GM12878 (cell line): ENCODE results near the gene EDARADD. TPM values are rescaled to one million over a fixed set of nuclear protein-coding genes. Genes with fewer than 3 reads are reported as not detected.

Source experiments
- ATAC-seq: fragments of 200-7000 bp; cut with Tn5 transposase; 3 replicates; pipeline ENCODE4 v1.9.1; 2020; ENCODE audit warnings: mild to moderate bottlenecking, moderate library complexity
- BruUV-seq: library from RNA; stranded (reverse); fragments of 400-500 nt; replicated peaks from 2 replicates; lab custom pipeline; 2021; lab: Mats Ljungman, UMichigan
- CTCF ChIA-PET: fragments of 300-600 bp; sonication (Branson Sonifier 250); formaldehyde crosslinking; extraction: SDS; loops from one replicate; lab custom pipeline; 2021; ENCODE audit warnings: inconsistent platforms; lab: Yijun Ruan, JAX
- POLR2A ChIA-PET: fragments of 350-600 bp; formaldehyde crosslinking; extraction: SDS; loops from one replicate; lab custom pipeline; 2021; ENCODE audit warnings: inconsistent platforms; lab: Charles Lee
- RAD21 ChIA-PET: fragments of 300-600 bp; sonication (Branson Sonifier 250); formaldehyde crosslinking; loops from one replicate; lab custom pipeline; 2023; ENCODE audit warnings: antibody characterized with exemption; ENCODE audit not compliant: unreplicated experiment; lab: Charles Lee
- SMC1A ChIA-PET: fragments of 300-600 bp; sonication (Branson Sonifier 250); formaldehyde crosslinking; loops from one replicate; lab custom pipeline; 2023; ENCODE audit not compliant: unreplicated experiment, uncharacterized antibody; lab: Charles Lee
- DNase-seq: peaks from one replicate; pipeline ENCODE4 v3.0.0-alpha.2; 2011; ENCODE audit warnings: low read depth, low spot score
- FAIRE-seq: peaks from 3 replicates; lab custom pipeline; 2011; peaks lifted over from hg19 to GRCh38; lab: Jason Lieb, UNC
- H2AFZ ChIP-seq: 2 replicates; pipeline ENCODE4 v1.6.0; 2011; ENCODE audit warnings: low read depth, low read length, control low read depth; ENCODE audit not compliant: control insufficient read depth
- H3K27ac ChIP-seq: 2 replicates; pipeline ENCODE4 v1.5.1; 2011; ENCODE audit warnings: control low read depth; ENCODE audit not compliant: control insufficient read depth, insufficient read depth
- H3K27me3 ChIP-seq, 2 experiments: replicated peaks in 1 of 2; 2 replicates each; pipeline versions ENCODE4 v1.6.0 to v1.6.1; 2011; ENCODE audit warnings: low read length in 1 of 2; ENCODE audit not compliant: control insufficient read depth in 2 of 2, insufficient read depth in 2 of 2
- H3K36me3 ChIP-seq, 2 experiments: 2 replicates each; pipeline ENCODE4 v1.5.1; 2011; ENCODE audit warnings: low read length in 1 of 2; ENCODE audit not compliant: control insufficient read depth in 2 of 2, insufficient read depth in 2 of 2
- H3K4me1 ChIP-seq: 2 replicates; pipeline ENCODE4 v1.6.1; 2011; ENCODE audit warnings: mild to moderate bottlenecking, low read length, moderate library complexity, mixed read lengths; ENCODE audit not compliant: control insufficient read depth, insufficient read depth
- H3K4me2 ChIP-seq: 2 replicates; pipeline ENCODE4 v1.6.0; 2011; ENCODE audit warnings: control low read depth; ENCODE audit not compliant: control insufficient read depth, insufficient read depth
- H3K4me3 ChIP-seq: fragments of 200-600 bp; sonication (generic); 2 replicates; pipeline ENCODE4 v1.5.1; 2016
- H3K79me2 ChIP-seq: 2 replicates; pipeline ENCODE4 v1.6.0; 2011; ENCODE audit warnings: low read length; ENCODE audit not compliant: control insufficient read depth, insufficient read depth
- H3K9ac ChIP-seq: 2 replicates; pipeline ENCODE4 v1.8.0; 2011; ENCODE audit warnings: low read length, control low read depth, mixed read lengths; ENCODE audit not compliant: control insufficient read depth, insufficient read depth
- H3K9me3 ChIP-seq: replicated peaks from 3 replicates; pipeline ENCODE4 v1.5.1; 2011; ENCODE audit warnings: mild to moderate bottlenecking, low read length; ENCODE audit not compliant: control insufficient read depth, insufficient read depth
- H4K20me1 ChIP-seq: 2 replicates; pipeline ENCODE4 v1.6.0; 2011; ENCODE audit not compliant: control insufficient read depth, insufficient read depth
- ATF7 ChIP-seq: fragments of 450-650 bp; IDR thresholded peaks from 2 replicates; pipeline ENCODE4 v1.6.1; 2016; ENCODE audit warnings: low read depth, mild to moderate bottlenecking
- E2F8 ChIP-seq: fragments of 450-650 bp; IDR thresholded peaks from 2 replicates; pipeline ENCODE4 v1.6.1; 2018; ENCODE audit warnings: mild to moderate bottlenecking, low read depth, moderate library complexity; ENCODE audit not compliant: partially characterized antibody
- HDAC2 ChIP-seq: fragments of 200-600 bp; sonication (generic); IDR thresholded peaks from 2 replicates; pipeline ENCODE4 v1.6.1; 2017
- NR2F1 ChIP-seq: fragments of 450-650 bp; conservative IDR thresholded peaks from 2 replicates; pipeline ENCODE4 v1.6.1; 2017; ENCODE audit warnings: mild to moderate bottlenecking
- POU2F2 ChIP-seq: IDR thresholded peaks from 3 replicates; pipeline ENCODE4 v1.6.1; 2011; ENCODE audit warnings: low read depth, mild to moderate bottlenecking, low read length, borderline replicate concordance
- SMC3 ChIP-seq: IDR thresholded peaks from 2 replicates; pipeline ENCODE4 v1.6.1; 2011; ENCODE audit warnings: low read length, improper control_type of control experiment, borderline replicate concordance
- YBX1 ChIP-seq: fragments of 450-650 bp; IDR thresholded peaks from 2 replicates; pipeline ENCODE4 v1.6.1; 2016; ENCODE audit warnings: antibody characterized with exemption
- ZBTB11 ChIP-seq: fragments of 450-650 bp; formaldehyde crosslinking; IDR thresholded peaks from 2 replicates; pipeline ENCODE4 v1.5.0; 2022; ENCODE audit warnings: mild to moderate bottlenecking, missing genetic modification characterization
- ZNF217 ChIP-seq: fragments of 450-650 bp; IDR thresholded peaks from 2 replicates; pipeline ENCODE4 v1.6.1; 2017; ENCODE audit warnings: antibody characterized with exemption, mild to moderate bottlenecking
- ZNF622 ChIP-seq: fragments of 450-650 bp; IDR thresholded peaks from 2 replicates; pipeline ENCODE4 v1.6.1; 2017; ENCODE audit warnings: mild to moderate bottlenecking, inconsistent platforms
- ZZZ3 ChIP-seq: IDR thresholded peaks from 2 replicates; pipeline ENCODE4 v1.6.1; 2011; ENCODE audit warnings: low read depth; ENCODE audit not compliant: control insufficient read depth, insufficient read length
- WGBS: methylation state at CpG from one replicate; pipeline ENCODE4 v1.1.6; 2016; ENCODE audit warnings: low lambda C conversion rate; ENCODE audit not compliant: insufficient replicate concordance, insufficient coverage; ENCODE audit errors: missing lambda C conversion rate; 5-methylcytosine and 5-hydroxymethylcytosine counted together
- in situ Hi-C: fragments of 300-500 bp; cut with MboI; formaldehyde crosslinking; loops from 9 replicates; pipeline ENCODE4 v1.14.3; 2018; ENCODE audit warnings: mixed read lengths
- intact Hi-C: fragments of 100-400 bp; cut with micrococcal nuclease; formaldehyde crosslinking; loops from one replicate; pipeline ENCODE4 v1.14.2; 2022; ENCODE audit not compliant: unreplicated experiment
- polyA plus RNA-seq, 11 experiments: library from polyadenylated mRNA; depleted of rRNA in 4 of 11; unstranded in 6 of 11; stranded (reverse) in 5 of 11; fragments of >200 nt; fragmentation: Nextera tagmentation in 4 of 11; fragmentation: Illumina TruSeq in 1 of 11; extraction: Ambion mirVana in 4 of 11; extraction: Trizol in 1 of 11; gene quantifications; 1 replicate in 1 of 11; 2 replicates in 10 of 11; pipeline versions ENCODE4 v1.2.1 to v1.2.3, GENCODE V29; 2011 to 2016; ENCODE audit warnings: inconsistent platforms in 2 of 11, missing spikeins in 2 of 11, low read depth in 1 of 11
- total RNA-seq, 4 experiments: library from RNA; depleted of rRNA in 3 of 4; stranded (reverse); fragments of >200 nt in 3 of 4; fragmentation: Illumina TruSeq in 1 of 4; extraction: Trizol in 1 of 4; gene quantifications; 2 replicates each; pipeline versions ENCODE4 v1.2.1 to v1.2.3, GENCODE V29; 2013 to 2021
- TF ChIP-seq, protein P1 (sequence below): fragments of 450-650 bp; IDR thresholded peaks from 2 replicates; pipeline ENCODE4 v1.6.1; 2014; ENCODE audit warnings: mild to moderate bottlenecking
- TF ChIP-seq, protein P2 (sequence below): fragments of 450-650 bp; IDR thresholded peaks from 2 replicates; pipeline ENCODE4 v1.6.1; 2017; ENCODE audit warnings: mild to moderate bottlenecking

The EDARADD gene
- total and polyA plus RNA-seq, 10 of the 15 experiments (the other 5 are each of a cell fraction or from before 2014, with no cell fraction given): 0.58 to 6.1 (median 4.7) TPM

- no peak for DNase-seq
- H3K27me3 ChIP-seq: no peaks in the 10 kb centered on the region
- H3K79me2 ChIP-seq: no peaks in the 10 kb centered on the region
- SMC1A ChIA-PET: interaction anchor here (0.6 to 0.8 kb wide), 2 partner anchors 42 to 104 kb away, joined by 3 read pairs; no protein-coding TSS in a partner anchor
- ATAC-seq: no peak
- peaks cover 3% of the 10 kb centered on the region; the same call in 1 of the 2 replicates for H4K20me1 ChIP-seq
- WGBS: 64% methylated on average over 5 of the region's 5 CpGs
- no peak overlapping the region for H3K27ac ChIP-seq
- no peak for FAIRE-seq
- RAD21 ChIA-PET: interaction anchor here (1.0 to 1.7 kb wide), 2 partner anchors 41 to 45 kb away, joined by 3 to 6 read pairs; no protein-coding TSS in a partner anchor
- no peak overlapping the region for H2AFZ ChIP-seq
- intact Hi-C loops: no loop called here
- H3K4me1 ChIP-seq: peaks cover 19% of the 10 kb centered on the region
- no peak overlapping the region for H3K4me3 ChIP-seq
- no peak overlapping the region for H3K9ac ChIP-seq
- no peak overlapping the region for H3K4me2 ChIP-seq
- H3K36me3 ChIP-seq: no peaks in the 10 kb centered on the region
- CTCF ChIA-PET: interaction anchor here (0.7 kb wide), 1 partner anchor 8 kb away, joined by 3 read pairs; no protein-coding TSS in a partner anchor
- POLR2A ChIA-PET: no interaction called here
- in situ Hi-C loops: no loop called here
- no peak for TF ChIP-seq E2F8
- TF ChIP-seq ZZZ3: no peak
- no peak for TF ChIP-seq POU2F2
- no peak for TF ChIP-seq YBX1
- TF ChIP-seq, protein P1, sequence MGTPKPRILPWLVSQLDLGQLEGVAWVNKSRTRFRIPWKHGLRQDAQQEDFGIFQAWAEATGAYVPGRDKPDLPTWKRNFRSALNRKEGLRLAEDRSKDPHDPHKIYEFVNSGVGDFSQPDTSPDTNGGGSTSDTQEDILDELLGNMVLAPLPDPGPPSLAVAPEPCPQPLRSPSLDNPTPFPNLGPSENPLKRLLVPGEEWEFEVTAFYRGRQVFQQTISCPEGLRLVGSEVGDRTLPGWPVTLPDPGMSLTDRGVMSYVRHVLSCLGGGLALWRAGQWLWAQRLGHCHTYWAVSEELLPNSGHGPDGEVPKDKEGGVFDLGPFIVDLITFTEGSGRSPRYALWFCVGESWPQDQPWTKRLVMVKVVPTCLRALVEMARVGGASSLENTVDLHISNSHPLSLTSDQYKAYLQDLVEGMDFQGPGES: no peak
- no peak for TF ChIP-seq NR2F1
- TF ChIP-seq HDAC2: no peak
- no peak for TF ChIP-seq SMC3
- TF ChIP-seq, protein P2, sequence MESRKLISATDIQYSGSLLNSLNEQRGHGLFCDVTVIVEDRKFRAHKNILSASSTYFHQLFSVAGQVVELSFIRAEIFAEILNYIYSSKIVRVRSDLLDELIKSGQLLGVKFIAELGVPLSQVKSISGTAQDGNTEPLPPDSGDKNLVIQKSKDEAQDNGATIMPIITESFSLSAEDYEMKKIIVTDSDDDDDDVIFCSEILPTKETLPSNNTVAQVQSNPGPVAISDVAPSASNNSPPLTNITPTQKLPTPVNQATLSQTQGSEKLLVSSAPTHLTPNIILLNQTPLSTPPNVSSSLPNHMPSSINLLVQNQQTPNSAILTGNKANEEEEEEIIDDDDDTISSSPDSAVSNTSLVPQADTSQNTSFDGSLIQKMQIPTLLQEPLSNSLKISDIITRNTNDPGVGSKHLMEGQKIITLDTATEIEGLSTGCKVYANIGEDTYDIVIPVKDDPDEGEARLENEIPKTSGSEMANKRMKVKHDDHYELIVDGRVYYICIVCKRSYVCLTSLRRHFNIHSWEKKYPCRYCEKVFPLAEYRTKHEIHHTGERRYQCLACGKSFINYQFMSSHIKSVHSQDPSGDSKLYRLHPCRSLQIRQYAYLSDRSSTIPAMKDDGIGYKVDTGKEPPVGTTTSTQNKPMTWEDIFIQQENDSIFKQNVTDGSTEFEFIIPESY: no peak
- TF ChIP-seq ZNF622: no peak
- no peak for TF ChIP-seq ZNF217
- TF ChIP-seq ATF7: no peak
- TF ChIP-seq ZBTB11: no peak
- no peaks in the 10 kb centered on the region for H3K9me3 ChIP-seq
- no TSS peak for BruUV-seq
These were observed 73.2 kb downstream of the EDARADD start for GRCh38 chr1:236467327-236467641.
